GM12801 (cell line): ENCODE results near the gene SCD5.

Experiments used
- TF ChIP-seq, protein P1 (sequence below): IDR thresholded peaks from one replicate; pipeline ENCODE4 v1.5.1; 2011; ENCODE audit warnings: control low read depth; ENCODE audit not compliant: insufficient read length; ENCODE audit errors: extremely low read depth

The SCD5 gene

GRCh38 chr4:82818664-82819662, 20.4 kb upstream of the SCD5 start:
- TF ChIP-seq, protein P1, sequence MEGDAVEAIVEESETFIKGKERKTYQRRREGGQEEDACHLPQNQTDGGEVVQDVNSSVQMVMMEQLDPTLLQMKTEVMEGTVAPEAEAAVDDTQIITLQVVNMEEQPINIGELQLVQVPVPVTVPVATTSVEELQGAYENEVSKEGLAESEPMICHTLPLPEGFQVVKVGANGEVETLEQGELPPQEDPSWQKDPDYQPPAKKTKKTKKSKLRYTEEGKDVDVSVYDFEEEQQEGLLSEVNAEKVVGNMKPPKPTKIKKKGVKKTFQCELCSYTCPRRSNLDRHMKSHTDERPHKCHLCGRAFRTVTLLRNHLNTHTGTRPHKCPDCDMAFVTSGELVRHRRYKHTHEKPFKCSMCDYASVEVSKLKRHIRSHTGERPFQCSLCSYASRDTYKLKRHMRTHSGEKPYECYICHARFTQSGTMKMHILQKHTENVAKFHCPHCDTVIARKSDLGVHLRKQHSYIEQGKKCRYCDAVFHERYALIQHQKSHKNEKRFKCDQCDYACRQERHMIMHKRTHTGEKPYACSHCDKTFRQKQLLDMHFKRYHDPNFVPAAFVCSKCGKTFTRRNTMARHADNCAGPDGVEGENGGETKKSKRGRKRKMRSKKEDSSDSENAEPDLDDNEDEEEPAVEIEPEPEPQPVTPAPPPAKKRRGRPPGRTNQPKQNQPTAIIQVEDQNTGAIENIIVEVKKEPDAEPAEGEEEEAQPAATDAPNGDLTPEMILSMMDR, result no peak

- TF ChIP-seq, protein P1, result no peak
Measured at GRCh38 chr4:82814034-82814433, 15.4 kb upstream of the SCD5 start.

DNA sequence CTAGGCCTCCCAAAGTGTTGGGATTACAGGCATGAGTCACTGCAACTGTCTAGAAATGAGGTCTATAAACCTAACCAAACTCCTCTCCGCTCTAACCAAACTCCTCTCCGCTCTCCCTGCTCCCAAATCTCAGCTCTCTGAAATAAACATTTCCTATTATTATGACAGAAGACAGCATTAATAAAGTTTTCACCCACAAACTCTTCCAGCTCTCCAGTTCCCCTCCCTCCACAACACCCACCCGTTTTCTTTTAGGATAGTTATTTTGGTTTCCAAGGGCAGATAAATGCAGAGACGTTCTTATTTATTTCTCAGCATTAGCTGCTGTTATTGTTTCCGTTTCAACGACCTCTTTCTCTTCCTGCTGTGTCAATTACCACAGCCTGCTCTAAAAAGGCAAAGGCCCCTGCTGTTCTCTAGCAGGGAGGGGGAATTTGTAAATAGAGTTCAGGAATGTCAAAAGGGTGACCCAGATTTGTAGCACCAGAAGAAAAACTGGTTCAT, 13.3 kb upstream of the SCD5 start:
- TF ChIP-seq, protein P1, result no peak

DNA sequence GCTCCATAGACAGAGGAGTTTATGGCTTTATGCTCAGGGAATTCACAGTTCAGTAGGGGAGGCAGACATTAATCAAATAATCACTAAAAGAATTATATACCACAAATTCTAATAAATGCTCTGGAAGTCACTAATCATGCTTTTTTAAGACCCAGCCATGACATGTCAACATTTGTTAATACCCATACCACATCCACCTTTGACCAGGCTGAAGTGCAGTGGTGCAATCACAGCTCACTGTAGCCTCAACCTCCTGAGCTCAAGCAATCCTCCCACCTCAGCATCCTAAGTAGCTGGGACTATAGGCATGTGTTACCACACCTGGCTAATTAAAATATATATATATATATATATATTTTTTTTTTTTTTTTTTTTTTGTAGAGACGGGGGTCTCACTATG, 12.8 kb upstream of the SCD5 start:
- TF ChIP-seq, protein P1, result no peak

DNA sequence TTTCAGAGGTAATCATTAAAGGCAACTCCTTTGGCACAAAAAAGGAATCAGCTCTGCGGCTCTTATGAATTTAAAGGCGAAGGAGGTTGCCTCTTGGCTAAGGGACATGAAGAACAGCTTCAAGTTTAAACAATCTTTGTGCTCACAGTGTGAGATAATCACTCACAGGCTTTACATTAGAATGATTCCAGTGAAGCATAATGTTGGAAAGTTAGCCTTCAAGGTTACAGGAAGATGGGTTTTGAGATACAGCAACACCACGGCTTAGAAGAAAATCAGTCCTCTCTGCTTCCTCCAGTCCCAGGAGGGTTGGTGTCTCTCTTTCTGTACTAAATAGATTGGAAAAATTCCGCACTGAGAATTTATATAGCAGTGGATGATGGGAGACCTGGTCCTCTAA, 11.6 kb upstream of the SCD5 start:
- TF ChIP-seq, protein P1, result no peak

DNA sequence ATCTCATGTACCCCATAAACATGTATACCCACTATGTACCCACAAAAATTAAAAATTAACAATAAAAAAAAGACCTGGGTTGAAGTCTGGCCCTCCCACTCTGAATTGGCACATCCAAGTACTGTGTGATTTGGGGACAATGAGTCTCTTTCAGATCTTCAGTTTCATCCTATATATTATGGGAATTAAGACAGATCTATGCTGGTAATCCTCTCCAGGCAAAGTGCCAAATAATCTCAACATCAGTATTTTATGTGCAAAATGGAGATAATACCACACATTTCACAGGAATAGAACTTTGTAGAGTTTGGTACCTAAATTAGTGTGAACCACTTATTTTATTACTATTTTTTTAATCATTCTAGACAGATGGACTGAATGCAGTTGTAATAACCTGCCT, 11.0 kb upstream of the SCD5 start:
- TF ChIP-seq, protein P1, result no peak

- TF ChIP-seq, protein P1, result no peak
Measured at GRCh38 chr4:82803746-82804145, 5.2 kb upstream of the SCD5 start.
